Panc1 (cell line): ENCODE results near the gene DEUP1. TPM values are rescaled to one million over a fixed set of nuclear protein-coding genes. Genes with fewer than 3 reads are reported as not detected.

Experiments used
- ATAC-seq: fragments of 200-7000 bp; cut with Tn5 transposase; 2 replicates; pipeline ENCODE4 v1.9.1; 2020; ENCODE audit warnings: mild to moderate bottlenecking, moderate library complexity
- BruUV-seq: library from RNA; stranded (reverse); fragments of 400-500 nt; replicated peaks from 2 replicates; lab custom pipeline; 2021; lab: Mats Ljungman, UMichigan
- CTCF ChIA-PET: fragments of 300-600 bp; sonication (Branson Sonifier 250); formaldehyde crosslinking; loops from one replicate; lab custom pipeline; 2022; ENCODE audit warnings: antibody characterized with exemption; lab: Charles Lee
- POLR2A ChIA-PET: fragments of 300-600 bp; sonication (Branson Sonifier 250); formaldehyde crosslinking; loops from one replicate; lab custom pipeline; 2022; ENCODE audit warnings: antibody characterized with exemption; lab: Charles Lee
- DNase-seq: peaks from one replicate; pipeline ENCODE4 v3.0.0-alpha.2; 2010; ENCODE audit warnings: low read depth, low spot score
- H3K27ac ChIP-seq: 2 replicates; pipeline ENCODE4 v1.5.1; 2011; ENCODE audit warnings: mild to moderate bottlenecking, low read length, inconsistent platforms
- H3K27me3 ChIP-seq: fragments of 200-500 bp; sonication (Bioruptor generic); 2 replicates; pipeline ENCODE4 v1.6.0; 2014; ENCODE audit warnings: low read length, inconsistent platforms; ENCODE audit not compliant: control insufficient read depth, insufficient read depth
- H3K36me3 ChIP-seq: fragments of 200-500 bp; sonication (Bioruptor generic); 2 replicates; pipeline ENCODE4 v1.5.1; 2014; ENCODE audit warnings: inconsistent platforms, mild to moderate bottlenecking, low read length, moderate library complexity; ENCODE audit not compliant: control insufficient read depth, insufficient read depth
- H3K4me1 ChIP-seq: 2 replicates; pipeline ENCODE4 v1.5.1; 2011; ENCODE audit warnings: inconsistent platforms, mild to moderate bottlenecking, low read length, moderate library complexity; ENCODE audit not compliant: control insufficient read depth, insufficient read depth
- H3K4me3 ChIP-seq, 2 experiments: 2 replicates each; pipeline ENCODE4 v1.5.1; 2011 to 2012; ENCODE audit warnings: low read depth in 2 of 2, low read length in 2 of 2, mild to moderate bottlenecking in 2 of 2, inconsistent platforms in 1 of 2, moderate library complexity in 1 of 2
- H3K9me3 ChIP-seq: fragments of 200-500 bp; sonication (Bioruptor generic); 2 replicates; pipeline ENCODE4 v1.5.1; 2014; ENCODE audit warnings: low read depth, mild to moderate bottlenecking, inconsistent platforms, low read length, moderate library complexity; ENCODE audit not compliant: control insufficient read depth, insufficient read depth
- POLR2AphosphoS5 ChIP-seq: IDR thresholded peaks from 2 replicates; pipeline ENCODE4 v1.6.1; 2012; ENCODE audit warnings: mild to moderate bottlenecking, low read depth, low read length, moderate library complexity
- REST ChIP-seq, 2 experiments: IDR thresholded peaks; 2 replicates each; pipeline ENCODE4 v1.6.1; 2011 to 2012; ENCODE audit warnings: low read depth in 2 of 2, control low read depth in 1 of 2, low read length in 1 of 2, mild to moderate bottlenecking in 1 of 2, moderate library complexity in 1 of 2; ENCODE audit not compliant: insufficient read depth in 1 of 2
- SIN3A ChIP-seq: IDR thresholded peaks from 2 replicates; pipeline ENCODE4 v1.6.1; 2012; ENCODE audit warnings: low read depth, mild to moderate bottlenecking, low read length, moderate library complexity, borderline replicate concordance; ENCODE audit not compliant: insufficient read depth
- TCF7L2 ChIP-seq: IDR thresholded peaks from 2 replicates; pipeline ENCODE4 v1.6.1; 2011; ENCODE audit warnings: mild to moderate bottlenecking, low read depth, low read length, inconsistent platforms
- in situ Hi-C: cut with HindIII; loops from 2 replicates; pipeline ENCODE4 v1.10.0; 2016; ENCODE audit warnings: low sequenced_read_pairs, low pct_unique_long_range_greater_than_20kb
- intact Hi-C: fragments of 100-400 bp; cut with micrococcal nuclease; formaldehyde crosslinking; loops from one replicate; pipeline ENCODE4 v1.10.0; 2022; ENCODE audit not compliant: unreplicated experiment
- total RNA-seq: library from RNA; stranded (reverse); gene quantifications from one replicate; pipeline ENCODE4 v1.2.1, GENCODE V29; 2021; ENCODE audit not compliant: unreplicated experiment
- TF ChIP-seq, protein P1 (sequence below): fragments of 450-650 bp; IDR thresholded peaks from 2 replicates; pipeline ENCODE4 v1.5.1; 2017; ENCODE audit warnings: mild to moderate bottlenecking

DEUP1 gene
- total RNA-seq, 1 experiment from 2014 or later: not detected

DNA sequence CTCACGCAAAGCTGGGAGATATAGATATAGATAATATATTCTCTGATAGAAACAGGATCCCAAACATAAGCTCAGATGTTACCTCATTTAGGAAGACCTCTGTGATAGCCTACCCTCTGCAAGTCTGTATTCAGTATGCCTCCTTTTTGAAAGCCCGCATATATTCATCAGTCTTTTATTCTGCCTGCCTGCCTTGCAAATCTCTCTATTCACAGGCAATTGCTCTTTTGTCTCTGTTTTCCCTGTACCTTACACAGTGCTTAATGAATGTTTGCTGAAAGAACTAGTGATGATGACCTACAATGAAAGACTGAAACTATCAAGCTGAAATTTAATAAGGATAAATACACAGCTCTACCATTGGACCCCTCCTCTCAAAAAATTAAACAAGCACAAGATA, 18.4 kb downstream of the DEUP1 start:
- in situ Hi-C loops (no loop called here), intact Hi-C loops (no loop called here)
- H3K27me3 ChIP-seq: no peaks in the 10 kb centered on the region
- H3K36me3 ChIP-seq: no peaks in the 10 kb centered on the region
- CTCF ChIA-PET: no interaction called here
- H3K4me1 ChIP-seq: no peaks in the 10 kb centered on the region
- TF ChIP-seq SIN3A (no peak), REST (IDR thresholded peaks at IDR 0.05; ENCODE audit: insufficient read depth in 1 of 2, low read depth in 2 of 2, low read length in 1 of 2) (no peak), TCF7L2 (no peak), POLR2AphosphoS5 (no peak)
- TF ChIP-seq, protein P1, sequence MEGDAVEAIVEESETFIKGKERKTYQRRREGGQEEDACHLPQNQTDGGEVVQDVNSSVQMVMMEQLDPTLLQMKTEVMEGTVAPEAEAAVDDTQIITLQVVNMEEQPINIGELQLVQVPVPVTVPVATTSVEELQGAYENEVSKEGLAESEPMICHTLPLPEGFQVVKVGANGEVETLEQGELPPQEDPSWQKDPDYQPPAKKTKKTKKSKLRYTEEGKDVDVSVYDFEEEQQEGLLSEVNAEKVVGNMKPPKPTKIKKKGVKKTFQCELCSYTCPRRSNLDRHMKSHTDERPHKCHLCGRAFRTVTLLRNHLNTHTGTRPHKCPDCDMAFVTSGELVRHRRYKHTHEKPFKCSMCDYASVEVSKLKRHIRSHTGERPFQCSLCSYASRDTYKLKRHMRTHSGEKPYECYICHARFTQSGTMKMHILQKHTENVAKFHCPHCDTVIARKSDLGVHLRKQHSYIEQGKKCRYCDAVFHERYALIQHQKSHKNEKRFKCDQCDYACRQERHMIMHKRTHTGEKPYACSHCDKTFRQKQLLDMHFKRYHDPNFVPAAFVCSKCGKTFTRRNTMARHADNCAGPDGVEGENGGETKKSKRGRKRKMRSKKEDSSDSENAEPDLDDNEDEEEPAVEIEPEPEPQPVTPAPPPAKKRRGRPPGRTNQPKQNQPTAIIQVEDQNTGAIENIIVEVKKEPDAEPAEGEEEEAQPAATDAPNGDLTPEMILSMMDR: no peak
- POLR2A ChIA-PET: no interaction called here
- DNase-seq: no peak
- no peak overlapping the region for H3K4me3 ChIP-seq
- no peak overlapping the region for H3K27ac ChIP-seq
- no peak for ATAC-seq
- BruUV-seq: no TSS peak
- H3K9me3 ChIP-seq: no peaks in the 10 kb centered on the region

- Histone ChIP-seq H3K27ac (no peak overlapping the region), H3K4me3 (no peak overlapping the region), H3K27me3 (no peaks in the 10 kb centered on the region), H3K4me1 (no peaks in the 10 kb centered on the region), H3K9me3 (no peaks in the 10 kb centered on the region), H3K36me3 (no peaks in the 10 kb centered on the region)
- BruUV-seq: no TSS peak
- DNase-seq (no peak), ATAC-seq (no peak)
- in situ Hi-C loops (no loop called here), intact Hi-C loops (no loop called here)
- ChIA-PET POLR2A (no interaction called here), CTCF (no interaction called here)
- TF ChIP-seq SIN3A (no peak), POLR2AphosphoS5 (no peak), TCF7L2 (no peak), REST (IDR thresholded peaks at IDR 0.05; ENCODE audit: insufficient read depth in 1 of 2, low read depth in 2 of 2, low read length in 1 of 2) (no peak)
- TF ChIP-seq, protein P1: no peak
These were observed 20.3 kb downstream of the DEUP1 start for GRCh38 chr11:93350835-93351234.
